Left renal pelvis (tissue), 4 donors: Measurements from ENCODE around the gene MT1B. TPM values are rescaled to one million over a fixed set of nuclear protein-coding genes. Genes with fewer than 3 reads are reported as not detected.

Experiments
- DNase-seq, 4 donors: peaks; one replicate each; pipeline ENCODE4 v3.0.0-alpha.2; 2013; ENCODE audit warnings: low read depth in 4 of 4, low spot score in 3 of 4
- polyA plus RNA-seq, 4 donors: library from polyadenylated mRNA; unstranded; fragments of 120-200 nt; gene quantifications; one replicate each; pipeline ENCODE4 v1.2.1, GENCODE V29; 2013; ENCODE audit not compliant: insufficient read length in 4 of 4

Gene MT1B
- polyA plus RNA-seq, 4 donors, result 0.59 TPM; not detected in 3

DNA sequence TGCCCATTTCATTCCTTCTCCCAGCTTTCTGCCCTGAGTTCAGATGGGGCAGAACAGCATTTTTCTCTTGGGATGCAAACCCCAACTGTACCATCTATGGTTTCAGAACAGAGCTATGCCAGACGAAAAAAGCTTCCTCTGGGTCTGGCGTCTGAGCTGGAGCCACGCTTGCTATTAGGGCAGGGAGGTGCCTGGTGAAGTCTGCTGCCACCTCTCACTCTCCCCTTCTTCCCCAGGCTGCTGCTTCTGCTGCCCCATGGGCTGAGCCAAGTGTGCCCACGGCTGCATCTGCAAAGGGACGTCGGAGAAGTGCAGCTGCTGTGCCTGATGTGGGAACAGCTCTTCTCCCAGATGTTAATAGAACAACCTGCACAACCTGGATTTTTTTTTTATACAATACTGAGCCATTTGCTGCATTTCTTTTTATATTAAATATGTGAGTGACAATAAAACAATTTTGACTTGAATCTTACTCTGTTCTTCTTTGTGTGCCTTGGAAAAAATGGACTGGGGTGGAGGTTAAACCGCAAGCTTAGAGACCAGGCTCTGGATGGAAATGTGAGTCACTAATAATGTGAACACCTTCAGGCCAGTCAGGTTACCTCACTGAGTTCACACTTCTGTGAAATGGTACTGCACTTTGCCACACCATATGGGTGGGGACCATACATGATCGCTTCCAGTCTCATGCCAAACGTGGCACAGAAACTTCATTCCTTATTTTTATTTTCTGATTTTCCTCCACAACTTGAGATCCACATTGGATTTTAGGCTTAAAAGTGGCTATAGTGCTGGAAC is 14.9 kb upstream of the MT1B start:
- DNase-seq, result no peak

DNA sequence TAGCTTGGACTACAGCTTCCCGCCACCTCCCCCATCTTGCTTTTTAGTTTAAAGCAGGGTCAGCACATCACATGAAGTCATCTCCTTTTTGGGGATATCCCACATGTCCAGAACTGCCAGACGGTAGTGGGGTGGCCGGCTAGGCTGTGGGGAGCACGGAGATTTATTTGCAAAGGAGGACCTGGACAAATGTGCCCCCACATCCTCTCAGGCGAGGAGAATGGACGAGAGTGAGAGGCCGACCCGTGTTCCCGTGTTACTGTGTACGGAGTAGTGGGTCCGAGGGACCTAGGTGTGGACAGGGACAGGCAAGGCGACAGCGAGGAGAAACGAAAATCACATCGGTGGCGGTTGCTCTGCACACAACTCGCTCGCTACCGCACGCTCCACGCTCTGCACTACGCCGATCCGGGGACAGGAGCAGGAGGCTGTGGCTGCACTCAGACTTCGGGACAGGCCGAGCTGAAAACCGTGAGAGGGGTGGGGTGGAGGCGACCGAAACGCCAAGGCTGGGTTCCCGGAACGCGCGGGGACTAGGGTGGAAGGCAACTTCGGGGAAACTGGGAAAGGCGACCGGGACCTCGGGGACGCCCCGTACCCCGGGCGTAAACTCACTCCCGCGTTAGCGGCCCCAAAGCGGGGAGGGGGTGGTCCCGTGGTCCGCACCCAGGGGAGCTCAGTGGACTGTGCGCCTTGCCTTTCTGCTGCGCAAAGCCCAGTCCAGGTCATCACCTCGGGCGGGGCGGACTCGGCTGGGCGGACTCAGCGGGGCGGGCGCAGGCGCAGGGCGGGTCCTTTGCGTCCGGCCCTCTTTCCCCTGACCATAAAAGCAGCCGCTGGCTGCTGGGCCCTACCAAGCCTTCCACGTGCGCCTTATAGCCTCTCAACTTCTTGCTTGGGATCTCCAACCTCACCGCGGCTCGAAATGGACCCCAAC is 13.6 kb upstream of the MT1B start, which contains the start of gene MT1A:
Gene MT1A, plus strand, starts transcription at position 853 of the 937 bp plus-strand sequence. Its CDS starts 73 bp downstream, at position 926.
- DNase-seq, result no peak

DNA sequence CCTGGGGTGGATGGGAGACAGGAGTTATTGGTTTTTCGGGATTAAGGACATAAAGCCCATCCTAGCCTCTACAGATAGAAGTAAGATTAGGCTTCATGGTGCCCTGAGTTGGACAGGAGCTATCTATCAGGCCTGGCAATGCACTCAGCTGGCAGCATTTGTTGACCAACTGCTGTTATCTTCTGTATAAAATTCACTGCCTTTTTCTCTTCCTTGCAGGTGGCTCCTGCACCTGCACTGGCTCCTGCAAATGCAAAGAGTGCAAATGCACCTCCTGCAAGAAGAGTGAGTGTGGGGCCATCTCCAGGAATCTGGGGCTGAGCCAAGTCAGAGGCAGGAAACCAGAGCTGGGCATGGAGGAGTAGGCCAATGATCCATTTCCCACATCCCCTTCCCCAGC is 12.6 kb upstream of the MT1B start:
- DNase-seq, result no peak

DNA sequence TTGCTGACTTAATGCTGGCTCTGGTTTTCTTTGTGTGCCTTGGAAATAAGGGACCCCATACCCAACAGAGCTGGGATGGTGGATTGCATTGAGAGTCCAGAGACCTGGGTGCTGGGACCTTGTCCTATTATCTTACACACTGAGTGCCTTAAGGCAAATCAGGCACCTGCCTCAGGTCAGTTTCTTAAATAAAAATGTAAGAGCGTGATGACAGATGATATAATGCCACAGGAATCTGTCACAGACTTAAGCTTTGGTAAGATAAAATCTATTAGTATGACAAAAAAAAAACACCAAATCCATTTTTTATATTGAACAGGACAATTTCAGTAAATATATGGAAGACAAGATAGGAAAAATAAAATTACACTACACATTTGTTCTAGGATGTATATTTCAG is 11.6 kb upstream of the MT1B start:
- no peak for DNase-seq

DNA sequence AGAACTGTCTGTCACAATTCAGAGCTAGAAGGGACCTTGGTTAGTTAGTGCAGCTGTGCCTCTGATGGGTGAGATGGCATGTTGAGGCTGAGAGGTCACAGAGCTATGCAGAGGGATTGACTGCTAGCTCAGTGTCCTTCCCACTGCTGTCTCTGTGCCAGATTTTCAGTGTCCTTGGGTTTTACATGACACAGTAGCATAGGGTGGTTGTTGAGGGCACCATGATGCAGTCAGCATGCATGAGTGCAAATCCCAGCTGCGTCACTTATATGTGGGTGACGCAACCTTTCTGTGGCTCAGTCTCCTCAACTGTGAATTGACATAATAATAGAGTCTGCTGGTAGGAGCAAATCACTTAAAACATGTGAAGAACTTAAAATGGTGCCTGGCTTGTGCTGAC is 10.5 kb upstream of the MT1B start:
- no peak for DNase-seq

DNA sequence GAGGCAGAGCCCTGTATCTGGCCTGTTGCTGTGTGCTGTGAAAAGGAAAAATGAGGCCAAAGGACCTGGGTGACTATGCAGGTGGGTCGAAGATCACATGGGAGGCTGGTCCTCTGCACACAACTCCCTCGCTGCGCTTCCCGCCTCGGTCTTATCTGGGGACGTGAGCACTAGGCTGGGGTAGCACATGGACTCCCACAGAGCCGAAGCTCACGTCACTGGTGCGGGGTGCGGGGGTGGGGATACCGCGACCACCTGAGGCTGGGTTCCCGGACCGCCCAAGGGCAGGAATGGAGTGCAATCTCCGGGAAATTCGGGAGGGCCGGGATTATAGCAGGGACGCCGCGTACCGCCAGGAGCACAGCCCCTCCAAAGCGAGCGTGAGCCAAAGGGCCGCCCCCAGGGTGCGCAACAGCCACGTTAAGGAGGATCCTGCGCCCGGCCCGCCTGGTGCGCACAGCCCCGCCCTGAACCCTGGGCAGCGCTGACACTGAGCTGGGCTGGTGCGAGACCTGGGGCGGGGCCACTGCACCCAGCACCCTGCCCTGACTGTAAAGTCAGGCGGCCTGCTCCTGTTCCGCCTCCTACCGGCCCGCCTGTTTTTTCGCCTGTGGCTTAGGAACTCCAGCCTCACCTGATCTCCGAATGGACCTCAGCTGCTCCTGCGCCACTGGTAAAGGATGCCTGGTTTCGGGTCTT is 8.5 kb upstream of the MT1B start:
- no peak for DNase-seq

DNA sequence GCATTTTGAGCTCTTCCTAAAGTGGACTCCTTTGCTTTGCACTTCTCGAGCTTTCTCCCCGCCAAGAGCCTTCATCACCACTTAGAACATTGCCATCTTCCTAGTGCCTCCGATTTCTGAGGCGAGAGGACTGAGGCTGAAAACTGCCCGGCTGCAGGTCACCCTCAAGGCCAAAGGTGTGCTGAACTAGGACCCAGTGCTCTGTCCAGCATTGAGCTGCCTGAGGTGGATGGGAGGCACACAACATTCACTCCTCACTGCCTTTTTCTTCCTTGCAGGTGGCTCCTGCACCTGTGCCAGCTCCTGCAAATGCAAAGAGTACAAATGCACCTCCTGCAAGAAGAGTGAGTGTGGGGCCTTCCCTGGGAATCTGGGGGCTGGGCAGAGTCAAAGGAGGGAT is 7.9 kb upstream of the MT1B start:
- no peak for DNase-seq

DNA sequence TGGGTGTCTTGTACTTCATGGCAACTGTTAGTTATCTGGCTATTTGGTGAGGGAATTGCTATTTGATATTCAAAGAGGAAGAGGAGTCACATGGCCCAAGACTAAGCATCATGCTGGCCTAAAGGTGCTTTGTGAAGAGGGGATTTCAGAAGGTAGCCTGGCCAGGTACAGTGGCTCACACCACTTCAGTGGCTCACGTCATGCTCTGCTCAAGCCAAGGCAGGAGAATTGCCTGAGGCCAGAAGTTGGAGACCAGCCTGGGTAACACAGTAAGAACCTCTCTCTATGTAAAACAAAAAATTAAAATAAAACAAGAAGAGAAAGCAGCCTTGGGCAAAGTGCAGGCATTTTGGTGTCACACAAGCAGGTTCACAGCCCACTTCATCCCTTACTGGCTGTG is 6.4 kb upstream of the MT1B start:
- no peak for DNase-seq

DNA sequence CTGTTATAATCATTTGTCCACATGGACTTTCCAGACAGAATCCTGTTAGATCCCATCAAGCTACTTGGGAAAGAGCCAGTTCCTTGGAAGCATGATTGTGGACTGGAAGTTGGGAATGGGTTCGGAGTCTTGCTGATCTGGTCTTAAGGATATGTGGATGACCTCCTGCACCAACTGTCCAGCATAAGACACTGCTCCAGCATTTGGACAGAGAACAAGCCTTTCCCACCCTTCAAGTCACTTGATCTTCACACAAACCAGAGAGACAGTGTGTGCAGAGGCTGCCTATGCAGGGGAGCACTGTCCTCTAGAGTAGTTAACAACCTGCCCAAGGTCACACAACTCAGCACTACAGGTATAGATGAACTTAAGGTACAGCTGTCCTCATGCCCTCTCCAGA is 5.8 kb upstream of the MT1B start:
- no peak for DNase-seq

DNA sequence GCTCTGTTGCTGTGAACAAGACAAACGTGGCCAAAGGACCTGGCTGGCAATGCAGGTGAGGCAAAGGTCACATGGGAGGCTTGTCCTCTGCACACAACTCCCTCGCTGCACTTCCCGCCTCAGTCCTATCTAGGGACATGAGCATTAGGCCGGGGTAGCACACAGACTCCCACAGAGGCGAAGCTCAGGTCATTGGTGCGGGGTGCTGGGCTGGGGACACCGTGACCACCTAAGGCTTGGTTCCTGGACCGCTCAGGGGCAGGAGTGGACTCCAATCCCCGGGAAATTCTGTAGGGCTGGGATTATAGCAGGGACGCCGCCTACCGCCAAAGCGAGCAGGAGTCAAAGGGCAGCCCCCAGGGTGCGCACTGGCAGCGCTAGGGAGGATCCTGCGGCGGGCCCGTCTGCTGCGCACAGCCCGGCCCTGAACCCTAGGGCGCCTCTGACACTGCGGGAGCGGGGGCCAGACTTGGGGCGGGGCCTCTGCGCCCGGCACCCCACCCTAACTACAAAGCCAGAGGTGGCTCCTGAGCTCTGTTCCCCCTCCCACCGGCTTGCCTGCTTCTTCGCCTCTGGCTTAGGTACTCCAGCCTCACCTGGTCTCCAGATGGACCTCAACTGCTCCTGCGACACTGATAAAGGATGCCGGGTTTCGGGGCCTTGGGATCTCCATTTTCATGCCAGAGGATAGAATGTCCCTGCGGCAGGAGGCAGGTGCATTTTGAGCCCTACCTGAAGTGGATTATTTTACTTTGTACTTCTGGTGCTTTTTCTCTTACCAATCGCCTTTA is 3.9 kb upstream of the MT1B start:
- DNase-seq, result no peak

DNA sequence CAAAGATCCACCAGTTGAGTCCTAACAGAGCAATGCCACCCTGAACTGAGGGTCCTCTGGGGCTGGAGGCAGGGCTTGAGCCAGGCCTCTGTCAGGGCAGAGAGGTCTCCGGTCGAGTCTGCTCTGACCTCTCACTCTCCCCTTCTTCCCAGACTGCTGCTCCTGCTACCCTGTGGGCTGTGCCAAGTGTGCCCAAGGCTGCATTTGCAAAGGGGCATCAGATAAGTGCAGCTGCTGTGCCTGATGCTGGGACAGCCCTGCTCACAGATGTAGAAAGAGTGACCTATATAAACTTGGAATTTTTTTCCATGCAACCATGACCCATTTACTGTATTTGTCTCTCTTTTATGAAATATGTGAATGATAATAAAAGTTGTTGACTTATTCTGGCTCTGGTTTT is 2.4 kb upstream of the MT1B start:
- no peak for DNase-seq

DNA sequence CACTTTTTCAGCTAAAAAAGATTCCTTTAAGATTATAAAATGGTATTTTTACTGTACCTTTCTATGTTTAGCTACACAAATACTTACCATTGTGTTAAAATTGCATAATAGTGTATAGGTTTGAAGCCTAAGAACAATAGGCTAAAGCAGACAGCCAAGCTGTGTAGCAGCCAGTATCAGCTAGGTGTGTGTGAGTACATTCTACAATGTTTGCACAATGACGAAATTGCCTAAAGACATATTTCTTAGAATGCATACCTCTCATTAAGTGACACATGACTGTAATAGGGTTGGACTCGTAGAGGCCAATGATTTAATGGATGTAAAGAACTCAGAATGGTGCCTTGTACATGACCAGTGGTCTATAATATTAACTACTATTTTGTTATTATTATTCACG is 1.9 kb upstream of the MT1B start:
- DNase-seq, result no peak

DNA sequence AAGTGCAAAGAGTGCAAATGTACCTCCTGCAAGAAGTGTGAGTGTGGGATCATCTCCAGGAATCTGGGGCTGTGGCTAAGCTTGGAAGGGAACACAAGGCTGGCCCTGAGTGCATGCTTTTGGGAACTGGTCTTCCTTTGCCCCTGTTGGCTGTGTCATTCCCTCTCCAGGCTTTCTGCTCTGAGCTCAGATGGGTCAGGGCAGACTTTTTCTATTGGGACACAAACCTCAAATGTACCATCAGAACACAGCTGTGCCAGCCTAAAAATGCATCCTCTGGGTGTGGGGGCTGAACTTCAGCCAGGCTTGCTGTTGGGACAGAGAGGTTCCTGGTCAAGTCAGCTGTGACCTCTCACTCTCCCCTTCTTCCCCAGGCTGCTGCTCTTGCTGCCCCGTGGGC is 914 bp downstream of the MT1B start:
- DNase-seq, result no peak

DNA sequence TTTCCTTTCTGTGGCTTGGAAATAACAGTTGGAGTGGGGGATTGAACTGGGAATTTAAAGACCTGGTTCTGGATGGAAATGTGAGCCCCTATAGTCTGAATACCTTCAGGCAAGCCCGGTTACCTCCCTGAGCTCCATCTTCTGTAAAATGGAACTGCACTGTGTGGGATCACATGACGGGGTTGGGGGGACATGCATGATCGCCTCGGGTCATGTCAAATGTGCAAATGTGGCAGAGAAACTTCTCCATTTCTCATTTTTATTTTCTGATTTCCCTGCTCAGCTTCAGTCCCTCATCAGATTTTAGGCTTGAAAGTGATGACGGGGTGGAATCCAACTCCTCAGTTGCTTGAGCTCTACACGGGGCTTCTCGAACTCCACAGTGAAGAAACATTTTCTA is 1.5 kb downstream of the MT1B start:
- DNase-seq, result no peak

DNA sequence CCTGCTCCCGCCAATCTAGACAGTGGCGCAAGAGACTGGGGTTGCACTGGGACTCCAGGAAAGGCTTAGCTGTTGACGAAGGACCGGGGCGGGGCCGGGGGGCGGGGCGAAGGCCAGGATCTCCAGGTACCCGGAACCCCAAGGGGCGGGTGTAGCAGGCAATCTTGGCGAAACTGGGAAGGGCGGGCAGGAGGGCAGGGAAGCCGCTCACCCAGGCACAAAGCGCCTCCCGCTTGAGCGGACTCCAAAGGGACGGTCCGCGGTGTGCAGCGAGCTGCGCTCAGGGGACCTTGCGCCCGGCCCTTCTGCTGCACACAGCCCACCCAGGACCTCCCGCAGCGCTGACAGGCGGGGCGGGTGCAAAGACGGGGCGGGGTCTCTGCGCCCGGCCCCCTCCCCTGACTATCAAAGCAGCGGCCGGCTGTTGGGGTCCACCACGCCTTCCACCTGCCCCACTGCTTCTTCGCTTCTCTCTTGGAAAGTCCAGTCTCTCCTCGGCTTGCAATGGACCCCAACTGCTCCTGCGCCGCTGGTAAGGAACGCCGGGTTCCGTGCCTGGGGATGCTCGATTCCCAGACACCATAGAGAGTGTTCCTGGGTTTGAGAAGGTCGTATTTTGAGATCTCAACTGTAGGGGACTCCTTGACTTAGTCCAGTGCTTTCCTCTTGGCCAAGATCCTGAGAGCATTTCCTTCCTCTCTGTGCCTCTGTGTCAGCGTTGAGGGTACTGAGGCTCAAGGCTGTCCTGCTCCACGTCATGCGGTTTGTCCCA is 6.1 kb downstream of the MT1B start, which contains the start of gene MT1F:
Gene MT1F, plus strand, starts transcription at position 405 of the 772 bp plus-strand sequence. Its CDS starts 100 bp downstream, at position 505.
- peak in 1 of 4 donors; percentile 48 for DNase-seq

DNA sequence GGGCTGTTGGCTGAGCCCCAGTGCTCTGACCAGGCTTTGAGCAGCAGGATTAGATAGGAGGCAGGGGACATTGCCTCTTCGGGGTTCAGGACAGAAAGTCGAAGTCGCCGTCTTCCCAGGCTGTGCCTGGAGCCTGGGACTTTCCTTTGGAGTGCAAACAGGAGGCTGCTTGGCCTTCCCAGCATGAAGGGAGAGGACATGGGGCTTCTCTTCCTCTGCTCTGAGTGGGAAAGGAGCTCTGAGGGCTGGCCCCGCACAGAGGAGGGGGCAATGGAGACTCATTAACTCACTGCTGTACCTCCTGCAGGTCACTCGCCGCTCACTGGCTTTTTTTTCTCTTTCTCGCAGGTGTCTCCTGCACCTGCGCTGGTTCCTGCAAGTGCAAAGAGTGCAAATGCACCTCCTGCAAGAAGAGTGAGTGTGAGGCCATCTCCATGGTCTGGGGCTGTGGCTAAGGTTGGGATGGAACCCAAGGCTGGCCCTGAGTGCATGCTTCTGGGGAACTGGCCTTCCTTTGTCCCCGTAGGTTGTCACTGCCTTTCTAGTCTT is 6.7 kb downstream of the MT1B start:
- no peak for DNase-seq

DNA sequence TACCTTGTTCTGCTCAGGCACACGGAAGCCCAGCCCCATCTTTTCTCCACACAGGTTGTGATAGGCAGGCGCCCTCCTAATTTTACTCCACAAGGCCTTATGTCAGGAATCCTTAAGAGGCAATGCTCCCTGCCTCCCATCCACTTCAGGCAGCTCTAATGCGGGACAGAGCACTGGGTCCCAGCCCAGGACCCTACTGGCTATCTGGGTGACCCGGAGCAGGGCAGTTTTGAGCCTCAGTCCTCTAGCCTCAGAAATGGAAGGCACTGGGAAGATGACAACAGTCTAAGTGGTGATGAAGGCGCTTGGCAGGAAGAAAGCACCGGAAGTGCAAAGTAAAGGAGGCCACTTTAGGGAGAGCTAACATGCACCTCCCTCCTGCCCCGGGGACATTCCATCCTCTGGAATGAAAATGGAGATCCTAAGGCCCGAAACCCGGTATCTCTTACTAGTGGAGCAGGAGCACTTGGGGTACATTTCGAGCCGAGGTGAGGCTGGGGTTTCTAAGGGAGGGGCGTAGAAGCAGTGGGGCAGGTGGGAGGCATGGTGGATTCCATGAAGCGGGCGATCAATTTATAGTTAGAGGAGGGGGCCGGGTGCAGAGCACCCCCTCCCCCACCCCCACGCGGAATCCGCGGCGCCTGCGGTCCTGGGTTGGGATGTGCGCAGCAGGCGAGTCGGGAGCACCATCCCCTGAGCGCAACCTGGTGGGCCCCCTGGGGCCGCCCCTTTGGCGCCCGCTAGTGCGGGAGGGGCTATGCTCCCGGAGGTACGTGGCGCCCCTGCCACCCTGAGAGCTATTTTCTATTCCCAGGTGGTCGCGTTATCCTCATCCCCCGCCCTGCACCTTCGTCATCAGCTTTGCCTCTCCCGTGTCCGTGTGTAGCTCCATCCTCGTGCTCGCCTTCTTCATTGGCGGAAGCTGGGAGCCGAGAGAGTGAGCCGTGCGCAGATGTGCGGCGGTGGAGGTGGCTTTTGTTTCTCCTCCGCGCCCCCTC is 11.0 kb downstream of the MT1B start:
- no peak for DNase-seq

DNA sequence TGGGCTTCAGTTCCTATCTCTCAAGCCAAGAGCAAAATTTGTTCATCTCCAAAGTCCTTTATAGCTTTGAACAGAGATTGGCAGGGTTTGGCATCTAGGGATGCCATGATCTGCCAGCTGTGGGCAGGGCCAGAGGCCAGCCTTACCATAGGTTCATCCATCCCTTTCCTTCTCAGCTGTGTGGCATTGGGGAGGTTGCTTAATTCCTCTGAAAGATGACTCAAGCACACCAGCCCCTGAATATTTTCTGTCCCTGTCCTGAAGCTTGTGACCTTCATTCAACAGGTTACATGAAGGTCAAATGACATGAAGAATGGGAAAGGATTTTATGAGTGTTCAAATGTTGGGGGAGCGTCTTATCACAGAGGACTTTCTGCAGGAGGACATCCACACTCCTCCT is 12.8 kb downstream of the MT1B start:
- DNase-seq, result no peak
